RPMI8226 (cell line): Measurements from ENCODE around the gene PASK.

Source experiments
- DNase-seq: peaks from one replicate; pipeline ENCODE4 v3.0.0-alpha.2; 2015

The PASK gene

DNA sequence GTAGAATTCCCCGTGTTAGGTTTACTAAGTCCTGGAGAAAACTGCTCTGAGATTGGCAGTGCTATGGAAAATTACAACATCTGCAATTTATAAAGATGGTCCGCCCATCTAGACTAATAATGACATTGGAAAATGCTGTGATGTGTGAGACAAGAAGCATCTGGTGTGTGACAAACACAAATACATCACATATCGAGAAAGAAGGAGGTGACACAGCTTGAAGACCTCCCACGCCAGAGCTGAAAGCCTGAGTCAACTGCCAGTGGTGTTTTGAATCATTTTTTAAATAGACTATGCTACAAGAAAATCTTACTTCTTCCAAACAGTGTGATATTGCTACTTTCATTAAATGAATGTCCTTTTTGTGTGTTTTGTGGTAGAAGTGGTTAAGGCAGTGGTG is 30.6 kb upstream of the PASK start:
- DNase-seq: no peak

DNA sequence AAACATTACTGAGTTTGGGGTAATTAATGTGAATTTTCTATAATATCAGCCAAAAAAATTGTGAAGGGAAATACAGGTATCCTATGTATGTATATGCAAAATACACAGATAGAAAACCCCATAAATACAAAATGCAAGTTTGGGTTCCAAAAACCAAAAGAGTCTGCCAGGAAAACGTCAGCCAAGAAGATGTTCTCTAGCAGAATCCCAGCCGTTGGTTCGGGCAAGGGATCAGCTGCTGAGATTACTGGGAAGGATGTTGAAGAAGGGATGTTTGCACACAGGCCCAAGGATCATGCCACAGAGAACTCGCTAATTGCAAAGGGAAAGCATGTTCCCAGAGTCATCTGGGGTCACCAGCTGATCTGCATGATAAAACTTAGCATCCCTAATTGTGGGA is 29.7 kb upstream of the PASK start:
- no peak for DNase-seq

DNA sequence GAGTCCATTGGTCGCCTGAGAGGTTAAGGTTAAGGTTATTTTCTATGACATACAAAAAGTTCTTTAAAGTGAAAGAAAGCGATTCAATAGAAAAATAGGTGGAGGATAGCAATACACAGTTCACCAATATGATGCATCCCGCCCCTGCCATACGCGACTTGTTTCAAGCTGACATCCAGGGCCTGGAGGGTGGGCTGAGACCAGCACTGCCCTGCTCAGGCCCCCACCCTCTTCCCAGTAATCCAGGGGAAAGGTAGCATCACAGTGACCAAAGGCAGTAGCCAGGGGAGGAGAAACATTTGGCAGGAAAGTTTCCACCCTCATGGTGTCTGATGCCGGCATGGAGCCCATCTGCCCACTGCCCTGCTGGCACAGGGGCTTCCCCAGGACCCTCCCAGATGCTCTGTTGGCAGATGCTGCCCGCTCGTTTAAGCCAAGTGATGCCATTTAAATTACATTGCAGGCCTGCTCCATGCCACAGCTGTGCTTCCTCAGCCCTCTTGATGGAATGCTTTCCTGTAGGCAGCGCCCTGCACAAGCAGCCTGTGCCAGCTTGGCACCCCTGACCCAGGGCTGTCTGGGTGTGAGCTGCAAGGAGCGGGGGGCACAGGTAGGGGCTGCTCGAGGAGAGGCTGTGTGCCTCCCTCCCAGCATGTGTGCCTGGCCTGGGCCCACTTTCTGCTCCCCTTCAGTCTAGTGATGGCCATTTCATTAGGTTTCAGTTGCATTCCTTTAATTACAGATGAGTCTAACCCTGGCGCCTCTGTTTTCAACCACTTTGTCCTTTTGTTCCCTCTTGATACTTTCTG is 28.5 kb upstream of the PASK start:
- no peak for DNase-seq

DNA sequence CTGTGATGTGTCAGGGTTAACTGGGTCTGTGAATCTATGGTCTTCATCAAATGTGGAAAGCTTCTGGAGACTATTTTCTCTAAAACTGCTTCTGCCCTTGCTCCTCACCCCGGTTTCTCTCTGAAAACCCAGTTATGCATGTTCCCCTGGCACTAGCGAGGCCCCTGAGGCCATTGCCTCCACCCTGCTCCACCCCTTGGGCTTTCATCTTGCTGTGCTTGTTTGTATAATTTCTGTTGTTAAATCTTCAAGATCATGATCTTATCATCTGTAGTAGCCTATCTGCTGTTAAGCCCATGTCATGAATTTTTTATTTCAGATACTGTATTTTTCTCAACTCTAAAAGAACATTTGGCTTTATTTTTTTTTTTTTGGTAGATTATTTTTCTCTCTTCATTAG is 24.3 kb upstream of the PASK start:
- no peak for DNase-seq

DNA sequence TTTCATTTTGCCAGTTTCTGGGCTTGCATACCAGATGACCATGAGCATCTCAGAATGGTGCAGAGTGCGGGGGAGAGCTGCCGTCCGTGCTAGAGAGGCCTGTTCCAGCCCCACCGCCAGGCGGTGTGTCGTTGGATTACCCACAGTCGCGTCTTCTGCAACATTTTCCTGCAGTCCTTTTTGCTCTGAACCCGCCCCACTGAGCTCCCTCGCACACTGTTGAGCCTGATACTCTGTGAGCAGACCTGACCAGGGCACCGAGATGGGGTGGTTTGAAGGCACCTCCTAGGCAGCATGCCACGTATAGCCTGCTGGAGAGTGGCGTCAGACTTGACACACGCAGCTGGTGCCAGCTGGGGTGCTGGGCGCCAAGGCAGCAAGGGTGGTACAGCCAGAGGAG is 19.1 kb upstream of the PASK start:
- DNase-seq: no peak

DNA sequence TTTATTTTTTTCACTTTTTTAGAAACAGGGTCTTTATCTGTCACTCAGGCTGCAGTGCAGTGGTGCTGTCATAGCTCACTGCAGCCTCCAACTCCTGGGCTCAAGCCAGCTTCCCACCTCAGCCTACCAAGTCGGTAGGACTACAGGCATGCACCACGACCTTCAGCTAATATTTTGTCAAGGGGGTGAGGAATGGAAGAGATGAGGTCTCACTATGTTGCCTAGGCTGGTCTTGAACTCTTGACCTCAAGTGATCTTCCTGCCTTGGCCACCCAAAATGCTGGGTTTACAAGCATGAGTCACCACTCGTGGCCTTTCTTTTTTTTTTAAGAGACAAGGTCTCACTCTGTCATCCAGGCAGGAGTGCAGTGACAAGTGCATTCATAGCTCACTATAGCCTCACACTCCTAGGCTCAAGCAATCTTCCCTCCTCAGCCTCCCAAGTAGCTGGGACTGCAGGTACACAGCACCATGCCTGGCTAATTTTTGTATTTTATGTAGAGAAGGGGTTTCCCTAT is 14.4 kb upstream of the PASK start:
- DNase-seq: no peak

DNA sequence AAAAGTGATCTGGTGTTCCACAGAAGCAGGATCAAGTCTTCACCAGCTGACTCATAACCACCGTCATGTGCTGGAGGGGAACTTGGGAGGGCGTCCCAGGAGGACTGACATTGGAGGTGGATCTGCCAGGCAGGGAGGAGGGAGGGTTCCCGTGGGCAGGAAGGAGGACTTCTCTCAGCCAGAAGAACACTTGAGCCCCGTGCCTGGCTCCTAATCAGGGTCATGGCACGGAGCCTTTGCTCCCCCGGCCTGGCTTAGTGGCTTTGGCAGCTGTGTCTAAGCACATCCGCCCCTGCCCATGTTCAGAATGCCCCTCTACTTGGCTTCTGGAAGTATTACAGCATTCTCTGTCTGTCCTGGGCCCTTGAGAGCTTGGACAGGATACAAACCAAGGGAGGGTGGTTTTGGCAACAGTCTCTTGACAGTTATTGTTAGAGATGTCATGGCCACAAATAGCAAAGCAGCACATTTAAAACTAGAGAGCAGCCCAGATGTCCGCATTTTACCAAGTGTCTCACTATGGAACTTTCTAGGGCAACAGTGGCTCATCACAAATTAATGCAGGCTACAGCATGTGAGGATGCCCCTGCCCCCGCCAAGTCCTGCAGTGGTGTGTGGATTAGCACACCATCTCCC is 12.5 kb upstream of the PASK start:
- no peak for DNase-seq

DNA sequence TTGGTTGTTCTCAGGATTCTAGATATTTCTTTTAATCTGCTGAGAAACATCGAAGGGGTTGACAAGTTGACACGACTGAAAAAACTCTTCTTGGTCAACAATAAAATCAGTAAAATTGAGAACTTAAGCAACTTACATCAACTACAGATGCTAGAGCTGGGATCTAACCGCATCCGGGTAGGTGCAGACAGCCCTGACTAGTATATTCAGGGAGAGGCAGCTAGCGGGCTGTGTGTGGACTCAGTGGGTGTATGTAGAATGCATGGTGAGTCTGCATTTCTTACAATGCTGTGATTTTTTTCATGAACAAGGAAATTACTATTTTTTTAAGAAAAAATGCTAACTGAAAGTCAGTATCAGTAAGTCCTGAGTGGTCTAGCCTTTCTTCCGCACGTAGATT is 11.0 kb upstream of the PASK start:
- no peak for DNase-seq

DNA sequence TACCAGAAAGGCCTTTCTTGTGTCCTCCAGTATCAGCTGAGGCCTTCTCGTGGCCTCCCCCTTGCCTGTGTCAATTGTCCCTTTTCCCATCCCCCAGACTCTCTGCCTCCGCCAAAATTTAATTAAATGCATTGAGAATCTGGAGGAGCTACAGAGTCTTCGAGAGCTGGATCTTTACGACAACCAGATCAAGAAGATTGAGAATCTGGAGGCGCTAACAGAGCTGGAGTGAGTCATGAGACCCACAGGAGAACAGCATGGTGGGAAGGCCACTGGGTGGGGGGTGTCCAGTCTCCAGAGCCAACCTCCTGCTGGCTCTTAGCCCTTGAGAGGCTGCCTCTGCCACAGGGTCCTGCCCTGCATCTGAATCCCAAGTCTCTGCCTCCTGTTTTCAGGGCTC is 9.8 kb upstream of the PASK start:
- no peak for DNase-seq

DNA sequence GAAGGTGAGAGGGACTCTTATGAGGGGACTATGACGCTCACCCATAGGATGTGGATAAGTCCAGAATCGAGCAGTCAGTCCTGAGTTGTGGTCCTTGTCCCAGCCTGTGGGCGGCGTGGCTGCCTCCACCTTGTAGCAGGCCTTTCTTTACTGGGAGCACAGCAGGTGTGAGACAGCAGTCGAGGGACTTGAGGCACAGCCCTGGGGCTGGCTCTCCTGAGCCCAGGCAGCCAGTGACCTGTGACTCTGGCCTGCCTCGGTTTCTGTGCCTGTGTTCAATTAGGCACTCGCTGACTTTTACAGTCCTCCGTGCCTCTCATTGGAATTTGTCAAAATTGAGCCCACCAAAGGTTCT is 9.3 kb upstream of the PASK start:
- no peak for DNase-seq

DNA sequence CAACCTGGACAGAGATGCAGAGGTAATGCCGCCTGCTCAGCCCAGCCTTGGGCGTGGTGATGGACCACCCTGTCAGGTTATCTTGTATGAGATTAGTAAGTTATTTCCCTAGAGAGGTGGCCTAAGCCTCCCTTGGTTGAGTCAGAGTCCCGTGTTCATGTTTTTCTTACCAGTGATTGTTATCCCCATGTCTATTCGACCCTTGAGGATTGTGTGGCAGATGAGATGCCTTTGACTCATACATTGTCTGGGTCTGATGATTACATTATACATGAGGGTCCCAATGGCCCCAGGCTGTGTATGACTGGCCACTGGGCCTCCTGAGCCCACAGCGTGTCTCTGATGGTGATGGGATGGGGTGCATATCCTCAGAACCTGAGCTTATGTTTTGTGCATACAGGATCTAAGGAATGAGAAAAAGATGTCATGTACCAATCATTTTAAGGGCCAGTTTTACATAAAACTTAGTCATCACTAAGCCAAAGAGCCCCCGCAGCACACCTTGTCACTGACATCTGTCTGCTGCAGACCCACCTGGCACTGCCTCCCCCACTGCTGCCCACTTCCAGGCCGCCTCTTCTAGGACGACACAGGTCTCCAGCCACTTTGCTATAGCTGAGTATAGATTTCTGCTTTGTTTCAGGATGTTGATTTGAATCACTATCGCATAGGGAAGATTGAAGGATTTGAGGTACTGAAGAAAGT is 8.7 kb upstream of the PASK start:
- no peak for DNase-seq

DNA sequence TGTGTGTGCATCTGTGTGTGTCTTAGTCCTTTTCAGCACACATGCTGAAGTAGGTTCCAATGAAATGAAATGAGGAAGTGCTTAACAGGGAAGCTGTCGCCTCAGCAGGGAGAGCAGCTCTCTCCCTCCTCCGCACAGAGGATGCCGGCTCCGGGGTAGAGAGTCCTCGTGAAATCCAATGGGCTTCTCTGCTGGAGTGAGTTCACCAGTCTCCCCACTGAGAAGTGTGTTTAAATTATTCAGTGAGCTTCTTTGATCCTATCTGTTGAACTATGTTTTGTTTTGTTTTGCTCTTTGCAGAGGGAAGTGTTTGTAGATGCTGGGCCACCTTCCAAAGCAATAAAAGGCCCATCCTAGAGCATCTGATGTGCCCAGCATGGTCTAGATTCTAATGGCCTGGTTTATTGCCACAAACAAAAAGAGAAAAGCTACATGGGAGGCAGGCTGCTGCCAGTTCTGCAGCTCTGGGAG is 7.7 kb upstream of the PASK start:
- DNase-seq: no peak

DNA sequence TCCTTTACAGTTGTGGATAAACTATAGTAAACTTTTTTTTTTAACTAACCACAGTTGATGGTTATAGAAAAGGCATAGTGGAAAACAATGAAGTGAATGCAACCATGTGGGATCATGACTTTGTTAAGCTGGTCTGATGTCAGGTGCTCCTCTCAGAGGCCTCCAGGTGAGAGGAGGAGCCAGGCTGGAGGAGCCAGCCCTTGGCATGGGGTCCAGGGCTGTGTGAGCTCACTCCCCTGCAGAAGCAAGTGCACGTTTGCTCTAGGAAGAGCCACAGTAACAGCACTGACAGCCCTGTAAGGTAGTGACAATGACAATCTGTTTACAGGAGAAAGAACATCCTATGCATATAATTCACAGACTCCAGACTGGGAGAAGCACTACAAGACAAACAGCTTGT is 6.7 kb upstream of the PASK start:
- no peak for DNase-seq

DNA sequence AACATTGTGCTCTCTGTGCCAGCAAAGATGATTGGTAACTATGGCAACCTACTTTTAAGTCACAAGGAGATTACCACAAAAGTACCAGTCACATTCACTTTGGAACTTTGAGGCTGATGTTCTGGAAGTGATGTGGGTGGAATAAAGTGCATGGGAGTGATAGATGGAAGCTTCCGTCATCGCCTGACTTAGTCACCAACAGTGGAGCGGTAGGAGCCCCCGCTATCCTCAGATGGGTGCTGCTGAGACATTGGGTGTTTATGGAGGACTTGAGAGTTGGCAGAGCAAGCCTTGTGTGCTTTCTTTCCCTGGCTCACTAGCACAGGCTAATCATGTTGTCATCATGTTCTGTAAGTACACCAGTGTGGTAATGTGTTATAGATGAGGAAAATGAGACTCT is 5.6 kb upstream of the PASK start:
- DNase-seq: no peak

DNA sequence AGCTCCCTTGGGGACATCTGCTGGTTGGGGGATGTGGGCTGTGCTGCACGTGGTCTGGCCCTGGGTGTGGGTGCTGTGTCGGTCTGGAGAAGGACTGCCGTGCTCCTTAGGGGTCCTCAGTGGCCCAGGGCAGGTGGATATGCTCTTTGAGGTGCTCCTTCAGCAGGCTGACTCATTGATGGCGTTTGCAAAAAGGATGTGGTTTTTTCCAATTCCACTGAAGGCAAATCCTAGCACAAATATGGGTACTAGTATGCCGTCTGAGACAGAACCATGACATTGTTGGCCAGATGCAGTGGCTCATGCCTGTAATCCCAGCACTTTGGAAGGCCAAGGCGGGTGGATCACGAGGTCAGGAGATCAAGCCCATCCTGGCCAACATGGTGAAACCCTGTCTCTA is 4.3 kb upstream of the PASK start:
- no peak for DNase-seq

DNA sequence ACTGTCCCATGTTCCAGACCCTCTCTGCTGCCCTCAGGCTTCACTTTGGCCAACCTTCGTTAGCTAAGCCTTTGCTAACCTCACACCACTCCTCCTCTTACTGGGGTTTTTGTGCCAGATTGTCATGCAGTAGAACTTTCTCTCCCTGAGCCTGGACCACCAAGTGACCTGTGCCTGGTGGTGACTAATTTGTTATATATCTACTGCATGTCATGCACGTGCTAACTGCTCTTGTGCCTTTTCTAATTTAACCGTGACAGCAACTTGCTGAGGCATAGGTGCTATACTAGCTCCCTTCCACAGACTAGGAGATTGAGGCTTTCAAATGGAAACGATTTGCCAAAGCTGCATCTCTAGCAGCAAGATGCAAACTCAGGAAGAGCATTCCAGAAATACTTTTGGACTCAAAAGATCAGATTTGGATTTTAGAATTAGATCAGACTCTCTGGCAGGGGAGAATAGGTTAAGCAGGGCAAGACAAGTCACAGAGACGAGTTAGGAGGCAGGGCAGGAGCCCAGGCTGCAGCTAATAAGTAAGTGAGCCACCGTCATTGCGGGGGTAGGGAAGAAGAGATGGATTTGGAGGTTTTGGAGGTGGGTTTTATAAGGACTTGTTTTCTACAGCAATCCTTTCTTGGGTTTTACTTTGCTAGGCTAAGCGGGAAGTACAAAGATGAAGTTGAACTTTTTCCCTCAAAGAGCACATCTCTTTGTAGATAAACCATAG is 2.8 kb upstream of the PASK start:
- DNase-seq: no peak

DNA sequence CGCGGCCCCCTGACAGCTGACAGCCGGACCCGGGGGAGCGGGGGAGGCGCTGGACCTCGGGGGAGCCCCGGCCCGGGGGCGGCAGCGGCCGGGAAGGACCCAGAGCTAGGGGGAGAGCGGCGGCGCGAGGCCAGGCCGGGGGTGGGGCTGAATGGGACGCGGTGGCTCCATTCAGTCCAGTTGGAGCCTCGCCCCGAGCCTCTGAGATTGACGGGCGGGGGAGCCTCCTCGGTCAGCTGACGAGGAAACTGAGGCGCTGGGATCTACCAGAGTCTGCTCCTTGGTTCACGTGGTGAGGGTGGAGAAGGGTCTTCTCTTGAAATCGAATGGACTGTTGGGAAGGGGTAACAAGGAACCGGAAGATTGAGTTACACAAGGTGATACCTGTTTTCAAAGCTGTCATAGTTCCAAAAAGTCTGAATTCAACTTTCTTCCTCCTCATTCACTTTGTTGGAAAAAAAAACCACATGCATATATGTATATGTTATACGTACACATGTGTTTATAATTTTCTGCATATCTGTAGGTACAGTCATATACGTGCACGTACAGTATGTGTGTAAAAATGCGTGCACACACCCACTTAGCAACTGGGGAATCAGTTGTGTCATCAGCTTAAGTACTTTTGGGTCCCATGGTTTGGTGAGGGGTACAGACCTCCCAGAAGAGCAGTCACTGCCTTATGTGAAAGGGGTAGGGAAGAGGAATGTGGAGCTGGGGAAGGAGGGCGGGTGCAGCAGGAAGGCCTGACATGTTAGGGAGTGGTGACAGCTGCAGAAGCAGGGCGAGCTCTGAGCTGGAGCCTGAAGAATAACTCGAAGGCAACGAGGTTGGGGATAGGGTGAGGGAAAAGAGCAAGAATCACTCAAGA is 1.6 kb upstream of the PASK start:
- no peak for DNase-seq

DNA sequence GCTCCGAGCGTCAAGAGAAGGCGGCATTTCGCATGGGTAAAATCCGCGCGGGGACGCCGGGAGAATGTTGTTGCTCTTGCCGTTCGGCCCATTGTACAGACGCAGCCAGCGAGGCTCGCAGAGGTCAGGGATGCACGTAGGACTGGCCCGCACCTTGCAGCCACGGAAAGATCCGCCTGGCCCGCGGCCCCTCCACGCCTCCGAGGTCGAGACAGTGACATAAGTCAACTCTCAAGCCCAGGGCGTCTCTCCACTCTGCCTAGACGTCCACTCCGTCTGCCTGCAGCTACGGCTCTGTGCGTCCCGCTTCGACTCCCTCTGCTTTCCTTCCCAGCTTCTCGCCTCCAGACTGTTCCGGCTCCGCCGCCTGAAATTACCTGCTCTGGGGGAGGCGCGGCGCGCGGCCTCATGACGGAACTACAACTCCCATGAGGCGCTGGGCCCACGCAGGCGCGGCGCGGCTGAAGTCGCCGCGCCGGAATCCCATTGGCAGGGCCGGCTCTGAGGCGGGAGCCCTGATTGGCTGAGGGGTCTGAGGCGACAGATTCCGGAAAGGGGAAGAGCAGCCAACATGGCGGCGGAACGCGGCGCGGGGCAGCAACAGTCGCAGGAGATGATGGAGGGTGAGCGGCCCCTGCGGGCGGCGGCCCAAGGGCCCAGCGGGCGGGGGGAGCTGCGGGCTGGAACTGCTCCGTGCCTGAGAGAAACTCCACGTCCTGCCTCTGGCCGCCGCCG is 820 bp upstream of the PASK start, which contains the start of gene PPP1R7:
PPP1R7 (plus strand) TSS at position 543 of the 735 bp plus-strand sequence; CDS start at position 572, 29 bp downstream.
- peak; percentile 94 for DNase-seq

DNA sequence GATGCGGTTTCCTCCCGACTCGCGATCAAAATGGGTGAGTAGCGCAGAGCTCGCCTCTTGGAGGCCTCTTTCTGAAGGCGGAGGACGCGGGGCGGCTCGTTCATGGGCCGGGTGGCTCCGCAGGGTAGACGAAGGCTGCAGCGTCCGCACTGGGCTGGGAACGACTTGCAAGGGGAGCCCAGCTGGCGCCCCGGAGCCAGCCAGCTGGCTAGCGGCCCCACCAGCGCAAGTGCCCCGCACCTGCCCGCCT is 328 bp upstream of the PASK start:
- no peak for DNase-seq

DNA sequence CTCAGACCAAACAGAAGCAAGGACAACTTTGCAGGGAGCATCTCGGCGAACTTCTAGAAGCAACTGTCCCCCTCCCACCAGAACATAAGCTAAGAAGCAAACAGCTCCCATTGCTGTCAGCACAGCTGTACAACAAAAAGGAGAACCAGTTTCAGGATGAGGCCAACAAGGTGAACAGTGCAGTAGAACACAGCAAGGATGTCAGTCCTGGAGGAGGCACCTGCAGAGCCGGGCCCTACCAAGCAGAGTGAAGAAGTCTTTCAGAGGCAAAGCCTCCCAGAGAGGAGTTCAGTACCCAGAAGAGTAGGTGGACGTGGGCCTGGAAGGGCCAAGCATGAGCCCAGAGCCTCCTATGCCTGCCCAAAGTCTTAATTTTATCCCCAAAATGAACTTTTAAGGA is 1.0 kb downstream of the PASK start:
- peak; percentile 11 for DNase-seq

DNA sequence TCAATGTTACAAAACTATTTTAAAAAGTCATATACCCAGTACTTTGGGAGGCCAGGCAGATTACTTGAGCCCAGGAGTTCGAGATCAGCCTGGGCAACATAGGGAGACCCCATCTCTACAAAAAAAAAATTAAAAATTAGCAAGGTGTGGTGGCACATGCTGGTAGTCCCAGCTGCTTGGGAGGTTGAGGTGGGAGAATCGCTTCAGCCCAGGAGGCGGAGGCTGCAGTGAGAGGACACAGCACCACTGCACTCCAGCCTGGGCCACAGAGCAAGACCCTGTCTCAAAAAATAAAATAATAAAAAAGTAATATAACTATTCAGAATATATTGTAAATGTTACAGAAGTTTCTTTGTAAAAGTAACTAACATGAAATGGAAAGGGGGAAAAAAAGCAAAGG is 1.9 kb downstream of the PASK start:
- DNase-seq: no peak

DNA sequence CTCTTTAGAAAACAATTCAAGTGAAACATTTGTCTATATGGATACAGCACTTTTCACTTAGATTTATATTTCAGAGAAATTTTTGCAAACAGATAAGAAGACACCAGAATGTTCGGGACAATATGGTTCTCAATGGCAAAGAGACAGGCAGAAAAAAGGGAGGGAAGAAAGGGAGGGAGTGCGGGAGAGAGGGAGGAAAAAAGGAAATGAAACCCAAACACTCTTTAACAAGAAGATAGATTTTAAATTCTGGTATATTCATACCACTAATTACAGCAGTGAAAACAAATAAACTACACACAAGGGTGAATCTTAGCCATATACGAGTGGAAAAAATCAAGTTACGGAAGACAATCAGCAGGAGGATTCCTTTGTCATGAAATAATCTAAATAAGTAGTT is 3.0 kb downstream of the PASK start:
- DNase-seq: no peak
